HepG2 (cell line): ENCODE data around the gene CPS1. TPM values are rescaled to one million over a fixed set of nuclear protein-coding genes. Genes with fewer than 3 reads are reported as not detected.

ENCODE experiments used
- ATAC-seq: fragments of 200-7000 bp; cut with Tn5 transposase; 3 replicates; pipeline ENCODE4 v1.9.1; 2020; ENCODE audit warnings: mild to moderate bottlenecking, moderate library complexity
- BruUV-seq: library from RNA; stranded (reverse); fragments of 400-500 nt; replicated peaks from 2 replicates; lab custom pipeline; 2021; lab: Mats Ljungman, UMichigan
- CTCF ChIA-PET: fragments of 300-600 bp; formaldehyde crosslinking; extraction: SDS; loops from one replicate; lab custom pipeline; 2021; ENCODE audit warnings: low total read pairs, inconsistent platforms, low intra/inter-chr PET ratio; lab: Yijun Ruan, JAX
- POLR2A ChIA-PET: fragments of 350-600 bp; sonication (Branson Sonifier 250); formaldehyde crosslinking; loops from one replicate; lab custom pipeline; 2020; ENCODE audit warnings: antibody characterized with exemption, inconsistent platforms; lab: Yijun Ruan, JAX
- DNase-seq: peaks from one replicate; pipeline ENCODE4 v3.0.0-alpha.2; 2015; ENCODE audit warnings: low spot score
- FAIRE-seq: peaks from 3 replicates; lab custom pipeline; 2011; peaks lifted over from hg19 to GRCh38; lab: Jason Lieb, UNC
- H2AFZ ChIP-seq: one replicate; pipeline ENCODE4 v1.6.1; 2011; ENCODE audit warnings: low read length, inconsistent platforms
- H3K27ac ChIP-seq: fragments of 300-600 bp; 3 replicates; pipeline ENCODE4 v1.8.0; 2011; ENCODE audit warnings: mixed run types, mild to moderate bottlenecking, mixed read lengths, low read length, inconsistent platforms; ENCODE audit not compliant: insufficient read depth; ENCODE audit errors: extremely low read length
- H3K27me3 ChIP-seq, 2 experiments: fragments of 200-600 bp in 1 of 2; 2 replicates in 1 of 2; 3 replicates in 1 of 2; pipeline versions ENCODE4 v1.6.0 to v1.8.0; 2011; ENCODE audit warnings: low read length in 2 of 2, mild to moderate bottlenecking in 2 of 2, moderate library complexity in 2 of 2, inconsistent platforms in 1 of 2; ENCODE audit not compliant: insufficient read depth in 2 of 2, control insufficient read depth in 1 of 2
- H3K36me3 ChIP-seq, 2 experiments: fragments of 200-600 bp in 1 of 2; replicated peaks in 1 of 2; 2 replicates in 1 of 2; 3 replicates in 1 of 2; pipeline versions ENCODE4 v1.5.1 to v1.8.0; 2011; ENCODE audit warnings: low read length in 2 of 2, inconsistent platforms in 1 of 2; ENCODE audit not compliant: insufficient read depth in 2 of 2, control insufficient read depth in 1 of 2
- H3K4me1 ChIP-seq: 2 replicates; pipeline ENCODE4 v1.5.1; 2012; ENCODE audit warnings: low read length, inconsistent platforms; ENCODE audit not compliant: insufficient read depth
- H3K4me2 ChIP-seq: 2 replicates; pipeline ENCODE4 v1.6.0; 2011; ENCODE audit warnings: low read depth, low read length, inconsistent platforms
- H3K4me3 ChIP-seq, 3 experiments: fragments of 200-600 bp in 1 of 3; sonication (generic), shearing (Covaris generic) in 1 of 3; replicated peaks in 1 of 3; 2 replicates each; pipeline ENCODE4 v1.5.1; 2011 to 2016; ENCODE audit warnings: low read length in 3 of 3, inconsistent platforms in 2 of 3, low read depth in 2 of 3, mild to moderate bottlenecking in 2 of 3, control low read depth in 1 of 3, mixed read lengths in 1 of 3; ENCODE audit not compliant: insufficient read depth in 1 of 3
- H3K79me2 ChIP-seq: one replicate; pipeline ENCODE4 v1.6.1; 2011; ENCODE audit warnings: low read length, inconsistent platforms; ENCODE audit not compliant: insufficient read depth
- H3K9ac ChIP-seq: 2 replicates; pipeline ENCODE4 v1.6.0; 2011; ENCODE audit warnings: mild to moderate bottlenecking, low read depth, low read length, inconsistent platforms; ENCODE audit not compliant: insufficient read depth
- H3K9me3 ChIP-seq: 2 replicates; pipeline ENCODE4 v1.5.1; 2012; ENCODE audit warnings: mild to moderate bottlenecking, low read length
- H4K20me1 ChIP-seq: 2 replicates; pipeline ENCODE4 v1.6.0; 2011; ENCODE audit warnings: inconsistent platforms, mild to moderate bottlenecking, low read length, moderate library complexity; ENCODE audit not compliant: insufficient read depth
- ARID5B ChIP-seq: IDR thresholded peaks from 2 replicates; pipeline ENCODE4 v1.4.0; 2020; ENCODE audit warnings: mild to moderate bottlenecking, missing genetic modification reagents
- CEBPB ChIP-seq: IDR thresholded peaks from 2 replicates; pipeline ENCODE4 v1.6.1; 2011; ENCODE audit warnings: low read depth, low read length, improper control_type of control experiment, borderline replicate concordance
- CREB1 ChIP-seq, 2 experiments: fragments of 450-650 bp in 1 of 2; IDR thresholded peaks; 2 replicates each; pipeline ENCODE4 v1.6.1; 2016 to 2017; ENCODE audit warnings: control low read depth in 1 of 2, mild to moderate bottlenecking in 1 of 2, missing compliant biosample characterization in 1 of 2, missing genetic modification characterization in 1 of 2
- FOXP1 ChIP-seq, 2 experiments: fragments of 450-650 bp in 1 of 2; IDR thresholded peaks; 2 replicates each; pipeline ENCODE4 v1.6.1; 2017 to 2018; ENCODE audit warnings: antibody characterized with exemption in 1 of 2
- GATAD2A ChIP-seq: IDR thresholded peaks from 2 replicates; pipeline ENCODE4 v1.6.1; 2016
- HMGA1 ChIP-seq: sonication (generic); formaldehyde crosslinking; conservative IDR thresholded peaks from 2 replicates; pipeline ENCODE4 v1.4.0; 2020; ENCODE audit warnings: missing genetic modification reagents
- HNF4G ChIP-seq, 2 experiments: sonication (generic) in 1 of 2; formaldehyde crosslinking in 1 of 2; IDR thresholded peaks; 2 replicates each; pipeline versions ENCODE4 v1.4.0 to v1.6.1; 2011 to 2020; ENCODE audit warnings: borderline replicate concordance in 2 of 2, low read depth in 2 of 2, mild to moderate bottlenecking in 2 of 2, low read length in 1 of 2, missing genetic modification reagents in 1 of 2, moderate library complexity in 1 of 2
- HOXA3 ChIP-seq: sonication (generic); formaldehyde crosslinking; IDR thresholded peaks from 2 replicates; pipeline ENCODE4 v1.5.0; 2020; ENCODE audit warnings: missing genetic modification reagents
- ONECUT2 ChIP-seq: sonication (generic); formaldehyde crosslinking; IDR thresholded peaks from 2 replicates; pipeline ENCODE4 v1.4.0; 2020; ENCODE audit warnings: missing genetic modification reagents
- PAXIP1 ChIP-seq: sonication (generic); formaldehyde crosslinking; conservative IDR thresholded peaks from 2 replicates; pipeline ENCODE4 v1.4.0; 2020; ENCODE audit warnings: mild to moderate bottlenecking, missing genetic modification reagents, moderate library complexity
- REXO4 ChIP-seq: sonication (generic); formaldehyde crosslinking; IDR thresholded peaks from 2 replicates; pipeline ENCODE4 v1.8.0; 2022; ENCODE audit warnings: missing genetic modification reagents, mild to moderate bottlenecking, borderline replicate concordance
- SAP130 ChIP-seq: IDR thresholded peaks from 2 replicates; pipeline ENCODE4 v1.6.1; 2016; ENCODE audit warnings: low read depth
- SRSF4 ChIP-seq: fragments of 200-400 bp; formaldehyde crosslinking; IDR thresholded peaks from one replicate; pipeline ENCODE4 v1.6.1; 2018; ENCODE audit warnings: mild to moderate bottlenecking, low read depth, low read length, moderate library complexity; ENCODE audit not compliant: poor library complexity, severe bottlenecking
- YY1 ChIP-seq: IDR thresholded peaks from 2 replicates; pipeline ENCODE4 v1.6.1; 2011; ENCODE audit warnings: low read length, low read depth, moderate library complexity, mild to moderate bottlenecking; ENCODE audit not compliant: insufficient read depth, insufficient replicate concordance
- ZFY ChIP-seq: sonication (generic); formaldehyde crosslinking; IDR thresholded peaks from 2 replicates; pipeline ENCODE4 v1.4.0; 2020; ENCODE audit warnings: missing genetic modification reagents
- ZNF33A ChIP-seq: sonication (generic); formaldehyde crosslinking; IDR thresholded peaks from 2 replicates; pipeline ENCODE4 v1.5.1; 2020; ENCODE audit warnings: missing genetic modification reagents, mild to moderate bottlenecking, moderate library complexity, borderline replicate concordance
- ZNF766 ChIP-seq: sonication (generic); formaldehyde crosslinking; IDR thresholded peaks from 2 replicates; pipeline ENCODE4 v1.5.0; 2020; ENCODE audit warnings: missing genetic modification reagents, borderline replicate concordance
- ZSCAN30 ChIP-seq: sonication (generic); formaldehyde crosslinking; IDR thresholded peaks from 2 replicates; pipeline ENCODE4 v1.5.0; 2020; ENCODE audit warnings: mild to moderate bottlenecking, missing genetic modification reagents
- WGBS: methylation state at CpG from one replicate; pipeline ENCODE4 v1.1.6; 2017; ENCODE audit warnings: low lambda C conversion rate; 5-methylcytosine and 5-hydroxymethylcytosine counted together
- in situ Hi-C: cut with HindIII; loops from 2 replicates; pipeline ENCODE4 v1.10.0; 2017; ENCODE audit warnings: low pct_unique_long_range_greater_than_20kb; ENCODE audit not compliant: extremely low pct_ligation_motif_present
- intact Hi-C: fragments of 100-400 bp; cut with micrococcal nuclease; formaldehyde crosslinking; loops from one replicate; pipeline ENCODE4 v1.10.0; 2022; ENCODE audit not compliant: unreplicated experiment
- polyA plus RNA-seq, 8 experiments: library from polyadenylated mRNA; depleted of rRNA in 3 of 8; stranded (reverse) in 7 of 8; unstranded in 1 of 8; fragments of >200 nt; fragmentation: Illumina TruSeq in 4 of 8; extraction: Trizol in 4 of 8; gene quantifications; 2 replicates each; pipeline versions ENCODE4 v1.2.1 to v1.2.3, GENCODE V29; 2011 to 2016; ENCODE audit warnings: low read depth in 4 of 8, missing spikeins in 1 of 8, mixed read lengths in 1 of 8; ENCODE audit not compliant: insufficient read depth in 1 of 8
- total RNA-seq, 5 experiments: library from RNA; depleted of rRNA; stranded (reverse); fragments of >200 nt; fragmentation: Illumina TruSeq; extraction: Trizol; gene quantifications; 2 replicates each; pipeline ENCODE4 v1.2.3, GENCODE V29; 2016; ENCODE audit warnings: low read depth in 1 of 5

Gene CPS1
- total and polyA plus RNA-seq, 2 of the 13 experiments (the other 11 are each of a cell fraction or from before 2014, with no cell fraction given), result 24.4 to 51.7 TPM

- no peak for DNase-seq
- H3K9ac ChIP-seq, result no peak overlapping the region
- H3K4me2 ChIP-seq, result no peak overlapping the region
- ATAC-seq, result peak; percentile 56
- POLR2A ChIA-PET, result no interaction called here
- no peaks in the 10 kb centered on the region for H3K27me3 ChIP-seq
- H3K79me2 ChIP-seq, result no peaks in the 10 kb centered on the region
- peaks cover 8% of the 10 kb centered on the region; the same call in 1 of the 2 replicates for H3K4me1 ChIP-seq
- intact Hi-C loops (loop anchor here (1.0 to 2.0 kb wide), 5 partner anchors 115 to 541 kb away; no protein-coding TSS in a partner anchor), in situ Hi-C loops (no loop called here)
- 79% methylated on average over 1 of the region's 1 CpG for WGBS
- CTCF ChIA-PET, result interaction anchor here (0.6 to 2.6 kb wide), 3 partner anchors 115 to 540 kb away, joined by 3 to 23 read pairs (median 7); no protein-coding TSS in a partner anchor
- no peak for FAIRE-seq
- no peak overlapping the region for H2AFZ ChIP-seq
- H3K36me3 ChIP-seq, result no peaks in the 10 kb centered on the region
- no peaks in the 10 kb centered on the region for H4K20me1 ChIP-seq
- H3K27ac ChIP-seq, result no peak overlapping the region
- no peaks in the 10 kb centered on the region for H3K9me3 ChIP-seq
- no TSS peak for BruUV-seq
- no peak overlapping the region for H3K4me3 ChIP-seq
- TF ChIP-seq FOXP1 (IDR thresholded peaks at IDR 0.05) (no peak), FOXP1 (CRISPR knock-in tag; IDR thresholded peaks at IDR 0.05) (peak; percentile 41; the same call in 1 of the 2 replicates), ARID5B (0 out of 2 replicates have a peak, but pooled peaks have one; percentile 11), SAP130 (CRISPR knock-in tag) (no peak), REXO4 (CRISPR knock-in tag) (no peak), CEBPB (peak; percentile 96), HNF4G (IDR thresholded peaks at IDR 0.05; ENCODE audit: borderline replicate concordance, low read depth, low read length) (no peak), HNF4G (CRISPR knock-in tag; IDR thresholded peaks at IDR 0.05; ENCODE audit: borderline replicate concordance, low read depth) (no peak), GATAD2A (CRISPR knock-in tag) (peak; percentile 78; the same call in 1 of the 2 replicates), ZFY (CRISPR knock-in tag) (no peak), CREB1 (IDR thresholded peaks at IDR 0.05) (no peak), CREB1 (CRISPR knock-in tag; IDR thresholded peaks at IDR 0.05) (peak; percentile 48), PAXIP1 (peak; percentile 29; the same call in 1 of the 2 replicates), YY1 (no peak), SRSF4 (no peak), ZNF766 (CRISPR knock-in tag) (no peak), ZSCAN30 (CRISPR knock-in tag) (no peak), ONECUT2 (CRISPR knock-in tag) (peak; percentile 61), HOXA3 (CRISPR knock-in tag) (no peak), ZNF33A (CRISPR knock-in tag) (no peak), HMGA1 (CRISPR knock-in tag) (no peak)
Observed at GRCh38 chr2:210617318-210617717, 60.9 kb downstream of the CPS1 start.
